AG10803 (cell line): Measurements from ENCODE around the gene CD79A.

Experiments used
- DNase-seq: peaks from one replicate; pipeline ENCODE4 v3.0.0; 2010; ENCODE audit warnings: low read depth
- H3K4me3 ChIP-seq: 2 replicates; pipeline ENCODE4 v1.5.1; 2011; ENCODE audit warnings: mild to moderate bottlenecking, low read length, control low read depth
- TF ChIP-seq, protein P1 (sequence below): conservative IDR thresholded peaks from 2 replicates; pipeline ENCODE4 v1.5.1; 2011; ENCODE audit warnings: mild to moderate bottlenecking, low read length, control low read depth, inconsistent platforms

Gene CD79A

DNA sequence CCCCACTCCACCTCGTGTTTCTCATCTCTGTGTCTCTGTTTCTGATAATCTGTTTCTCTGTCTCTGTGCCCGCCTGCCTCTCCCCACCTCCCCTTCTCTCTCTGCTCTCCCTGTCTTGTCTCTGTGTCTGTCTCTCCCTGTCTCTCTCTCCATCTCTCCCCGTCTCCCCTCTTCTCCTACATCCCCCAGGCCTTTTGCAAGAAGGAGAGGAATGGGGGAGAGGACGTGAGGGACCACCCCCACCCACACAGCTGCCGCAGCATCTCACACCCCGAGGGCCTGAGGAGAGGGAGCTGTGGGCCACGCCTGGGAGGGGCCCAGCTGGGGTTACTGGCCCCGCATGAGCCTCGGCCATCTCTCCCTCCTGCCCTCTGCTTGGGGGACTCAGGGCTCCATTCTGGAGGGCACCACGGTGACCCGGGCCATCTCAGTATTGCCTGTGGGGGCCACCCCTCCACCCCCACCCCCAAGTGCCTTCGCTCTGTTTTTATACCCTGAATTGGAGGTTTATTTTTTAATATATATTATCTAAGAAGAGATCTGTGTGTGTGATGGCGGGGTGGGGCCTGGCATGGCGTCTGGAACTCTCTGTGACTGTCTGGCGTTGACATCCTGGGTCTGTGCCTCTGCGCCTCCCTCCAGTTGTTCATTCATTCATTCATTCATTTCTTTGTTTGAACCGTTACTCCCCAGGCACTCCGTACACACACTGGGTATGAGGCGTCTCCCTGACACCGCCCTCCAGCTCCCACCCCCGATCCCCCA is 30.0 kb downstream of the CD79A start:
- TF ChIP-seq, protein P1, sequence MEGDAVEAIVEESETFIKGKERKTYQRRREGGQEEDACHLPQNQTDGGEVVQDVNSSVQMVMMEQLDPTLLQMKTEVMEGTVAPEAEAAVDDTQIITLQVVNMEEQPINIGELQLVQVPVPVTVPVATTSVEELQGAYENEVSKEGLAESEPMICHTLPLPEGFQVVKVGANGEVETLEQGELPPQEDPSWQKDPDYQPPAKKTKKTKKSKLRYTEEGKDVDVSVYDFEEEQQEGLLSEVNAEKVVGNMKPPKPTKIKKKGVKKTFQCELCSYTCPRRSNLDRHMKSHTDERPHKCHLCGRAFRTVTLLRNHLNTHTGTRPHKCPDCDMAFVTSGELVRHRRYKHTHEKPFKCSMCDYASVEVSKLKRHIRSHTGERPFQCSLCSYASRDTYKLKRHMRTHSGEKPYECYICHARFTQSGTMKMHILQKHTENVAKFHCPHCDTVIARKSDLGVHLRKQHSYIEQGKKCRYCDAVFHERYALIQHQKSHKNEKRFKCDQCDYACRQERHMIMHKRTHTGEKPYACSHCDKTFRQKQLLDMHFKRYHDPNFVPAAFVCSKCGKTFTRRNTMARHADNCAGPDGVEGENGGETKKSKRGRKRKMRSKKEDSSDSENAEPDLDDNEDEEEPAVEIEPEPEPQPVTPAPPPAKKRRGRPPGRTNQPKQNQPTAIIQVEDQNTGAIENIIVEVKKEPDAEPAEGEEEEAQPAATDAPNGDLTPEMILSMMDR, result no peak

DNA sequence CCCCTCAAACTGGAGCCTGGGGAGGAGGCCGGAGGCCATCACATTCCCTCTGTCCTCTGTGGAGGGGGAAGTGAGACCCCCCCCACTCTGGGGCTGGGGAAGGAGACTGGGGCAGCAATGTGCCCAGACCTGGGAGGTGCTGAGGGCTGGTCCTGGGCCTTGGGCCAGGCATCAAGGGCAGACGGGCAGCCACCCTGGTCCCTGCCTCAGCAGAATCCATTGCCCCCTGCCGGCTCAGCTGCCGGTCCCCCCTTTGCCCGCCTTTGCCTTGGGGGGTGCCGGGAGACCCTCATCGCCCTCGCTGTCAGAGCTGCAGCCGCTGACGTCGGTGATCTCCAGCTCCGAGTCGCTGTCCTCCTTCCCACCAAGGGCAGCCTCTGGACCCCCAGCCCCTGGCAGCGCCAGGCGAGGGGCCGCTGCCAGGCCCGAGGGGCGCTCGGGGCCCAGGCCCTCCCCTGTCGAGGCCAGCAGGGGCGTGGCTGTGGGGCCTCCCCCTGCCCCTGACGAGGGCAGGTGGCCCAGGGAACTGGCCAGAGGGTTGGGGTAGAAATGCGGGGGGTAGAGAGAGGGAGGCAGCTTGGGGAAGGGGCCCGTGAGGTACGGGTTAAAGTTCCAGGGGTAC is 31.0 kb downstream of the CD79A start:
- DNase-seq, result no peak
- TF ChIP-seq, protein P1, result no peak

More for the DNA sequence above, 30.0 kb downstream of the CD79A start:
- no peak for DNase-seq
- no peak overlapping the region for H3K4me3 ChIP-seq

DNA sequence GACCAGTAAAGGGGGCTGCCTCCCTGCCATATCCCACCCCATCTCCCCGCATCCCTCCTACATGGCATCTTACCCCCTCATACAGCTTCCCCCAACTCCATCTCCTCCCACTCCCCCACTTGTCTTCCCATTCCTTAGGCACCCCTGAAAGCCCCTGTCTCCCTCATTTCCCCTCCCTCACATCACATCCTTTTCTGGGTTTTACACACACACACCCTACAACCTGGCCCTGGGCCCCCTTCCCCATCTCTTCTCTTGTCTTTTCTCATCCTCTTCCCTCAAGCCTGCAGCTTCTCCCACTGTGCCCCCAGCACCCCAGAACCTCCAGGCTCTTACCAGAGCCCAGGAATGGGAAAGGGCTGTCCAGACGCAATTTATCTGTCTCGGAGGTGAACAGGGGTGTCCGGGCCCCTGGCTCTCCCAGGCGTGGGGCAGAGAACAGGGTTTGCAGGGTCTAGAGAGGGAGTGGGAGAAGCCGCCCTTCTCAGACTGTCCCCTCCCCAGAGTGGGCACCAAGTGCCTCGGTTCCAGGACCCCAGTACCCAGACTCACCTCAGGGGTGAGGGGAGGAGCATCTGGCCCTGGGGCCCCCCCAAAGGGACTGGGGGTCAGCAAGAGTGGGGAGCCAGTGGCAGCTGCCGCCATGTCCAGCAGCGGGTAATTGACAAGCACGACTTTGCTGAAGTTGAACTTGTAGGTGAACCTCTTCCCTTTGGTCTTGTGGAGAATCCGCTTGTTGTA is 31.8 kb downstream of the CD79A start:
- H3K4me3 ChIP-seq, result no peak overlapping the region
- no peak for DNase-seq
- TF ChIP-seq, protein P1, result no peak

More for the DNA sequence above, 31.0 kb downstream of the CD79A start:
- H3K4me3 ChIP-seq, result no peak overlapping the region

DNA sequence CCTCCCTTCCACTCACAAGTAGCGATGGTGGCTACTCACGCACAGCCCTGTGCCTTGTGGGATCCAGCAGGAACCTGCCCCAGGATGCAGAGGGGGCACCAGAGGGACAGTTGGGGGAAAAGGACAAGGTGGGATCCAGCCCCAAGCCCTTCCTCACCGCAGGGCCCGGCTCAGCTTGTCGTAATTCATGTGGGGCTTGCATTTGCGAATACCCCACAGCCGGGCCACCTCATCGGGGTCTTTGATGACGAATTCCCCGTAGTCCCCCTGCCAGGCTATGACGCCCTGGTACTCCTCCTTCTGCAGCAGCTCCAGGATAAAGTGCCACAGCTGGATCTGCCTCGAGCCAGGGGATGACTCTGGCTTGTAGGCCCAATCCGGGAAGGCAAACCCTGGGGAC is 32.6 kb downstream of the CD79A start:
- TF ChIP-seq, protein P1, result no peak
- no peak overlapping the region for H3K4me3 ChIP-seq
- no peak for DNase-seq

DNA sequence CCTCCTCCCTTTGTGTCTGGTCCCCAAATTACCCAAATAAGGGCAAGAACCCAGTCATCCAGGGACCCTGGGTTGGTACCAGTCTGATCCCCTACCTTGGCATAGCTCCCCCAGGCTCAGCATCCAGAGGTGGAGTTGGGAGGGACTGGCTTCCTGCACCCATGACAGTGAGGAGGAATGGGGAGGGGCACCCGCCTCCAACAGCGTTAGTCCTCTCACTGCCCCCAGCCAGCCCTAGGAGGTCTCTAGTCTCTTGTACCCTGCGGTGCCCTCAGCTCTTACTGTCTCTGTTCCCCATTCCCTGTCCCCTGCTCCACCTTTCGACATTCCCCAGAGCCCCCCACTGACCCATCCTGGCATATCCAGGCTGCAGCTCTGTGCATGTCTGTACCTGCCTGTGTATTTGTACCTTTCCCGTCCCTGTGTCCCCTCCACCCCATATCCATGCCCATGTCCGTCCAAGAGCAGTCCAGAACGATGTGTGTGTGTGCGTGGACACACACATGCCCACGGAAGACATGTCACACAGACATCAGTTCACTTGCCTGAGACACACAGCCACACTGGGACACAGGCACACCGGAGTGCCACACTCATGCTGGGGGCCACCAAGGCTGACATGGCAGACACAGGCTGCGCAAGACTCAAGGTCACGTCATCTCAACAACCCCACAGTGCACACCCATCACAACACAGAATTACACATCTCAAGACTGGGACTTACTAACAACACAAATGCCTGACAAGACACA is 33.3 kb downstream of the CD79A start:
- no peak for DNase-seq
- TF ChIP-seq, protein P1, result no peak
- no peak overlapping the region for H3K4me3 ChIP-seq

DNA sequence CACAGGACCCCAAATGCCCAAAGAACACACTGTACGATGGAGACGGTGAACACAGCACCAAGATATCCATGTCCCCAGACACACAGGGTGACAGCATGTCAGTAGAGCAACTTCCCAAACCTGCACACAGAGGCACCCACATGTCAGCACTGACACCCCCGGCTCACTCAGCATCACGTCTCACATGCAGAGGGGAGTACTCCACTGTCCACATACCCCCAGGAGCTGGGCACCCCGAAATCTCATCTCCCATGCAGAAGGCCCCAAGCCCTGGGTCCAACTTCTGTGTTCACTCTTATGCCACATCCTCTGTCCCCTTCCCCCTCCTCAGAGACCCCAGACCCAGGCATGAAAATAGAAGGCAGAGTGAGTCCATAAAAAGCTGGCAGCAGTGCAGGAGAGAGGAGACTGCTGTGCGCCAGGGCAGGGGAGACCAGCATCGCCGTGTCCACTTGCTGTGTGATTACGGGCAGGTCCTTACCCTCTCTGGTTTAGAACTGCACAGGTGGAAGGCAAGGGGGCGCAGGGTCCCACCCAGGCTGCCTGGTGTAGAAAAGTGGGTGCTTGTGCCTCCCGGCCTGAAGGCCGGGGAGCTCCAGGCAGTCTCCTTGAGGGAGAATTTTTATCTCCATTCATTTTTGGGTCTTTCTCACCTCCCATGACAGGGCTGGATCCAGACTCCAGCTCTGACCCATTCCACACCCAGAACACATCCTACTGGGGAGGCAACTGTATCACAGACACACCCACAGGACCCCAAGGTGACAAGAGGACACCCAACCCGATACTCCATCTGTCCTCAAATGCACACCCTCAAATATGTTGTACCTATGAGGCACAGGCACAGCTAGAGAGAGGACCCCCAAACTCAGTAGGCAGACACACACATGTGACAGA is 34.2 kb downstream of the CD79A start:
- DNase-seq, result no peak

More for the DNA sequence above, 34.2 kb downstream of the CD79A start:
- TF ChIP-seq, protein P1, result no peak
- H3K4me3 ChIP-seq, result no peak overlapping the region
